Measurements from ENCODE around the gene DMTF1.
"Not testable (repeated sequence)": the region's sequence is repeated elsewhere in the genome, so short reads cannot be mapped to it uniquely, and the experiment has no call there.

DMTF1 gene

GRCh38 chr7:87199241-87199640 is 47.0 kb downstream of the DMTF1 start:
- DNase-seq (ENCODE audit: low spot score), result no peak

GRCh38 chr7:87199700-87200450 is 47.6 kb downstream of the DMTF1 start:
- no peak for DNase-seq (ENCODE audit: low spot score)

GRCh38 chr7:87202208-87202607 is 50.0 kb downstream of the DMTF1 start:
- no peak for DNase-seq (ENCODE audit: low spot score)

GRCh38 chr7:87202705-87203104 is 50.5 kb downstream of the DMTF1 start:
- DNase-seq (ENCODE audit: low spot score), result no peak

GRCh38 chr7:87203929-87204328 is 51.7 kb downstream of the DMTF1 start:
- not testable (repeated sequence) for DNase-seq (ENCODE audit: low spot score)

- DNase-seq (ENCODE audit: low spot score), result no peak
Observed at GRCh38 chr7:87204933-87205332, 52.7 kb downstream of the DMTF1 start.

- DNase-seq (ENCODE audit: low spot score), result not testable (repeated sequence)
Observed at GRCh38 chr7:87205701-87206100, 53.4 kb downstream of the DMTF1 start.

- DNase-seq (ENCODE audit: low spot score), result no peak
Observed at GRCh38 chr7:87206361-87206760, 54.1 kb downstream of the DMTF1 start.

- no peak for DNase-seq (ENCODE audit: low spot score)
Observed at GRCh38 chr7:87209295-87209924, 57.2 kb downstream of the DMTF1 start.

- no peak for DNase-seq (ENCODE audit: low spot score)
Observed at GRCh38 chr7:87210506-87210905, 58.3 kb downstream of the DMTF1 start.

- no peak for DNase-seq (ENCODE audit: low spot score)
Observed at GRCh38 chr7:87212498-87212897, 60.2 kb downstream of the DMTF1 start.

GRCh38 chr7:87213252-87213651 is 61.0 kb downstream of the DMTF1 start:
- no peak for DNase-seq (ENCODE audit: low spot score)

GRCh38 chr7:87213811-87214210 is 61.6 kb downstream of the DMTF1 start:
- DNase-seq (ENCODE audit: low spot score), result no peak

GRCh38 chr7:87215046-87215445 is 62.8 kb downstream of the DMTF1 start:
- no peak for DNase-seq (ENCODE audit: low spot score)

GRCh38 chr7:87216701-87217508 is 64.7 kb downstream of the DMTF1 start:
- DNase-seq (ENCODE audit: low spot score), result no peak

- DNase-seq (ENCODE audit: low spot score), result no peak
Observed at GRCh38 chr7:87217983-87218653, 65.9 kb downstream of the DMTF1 start.

- peak; percentile 74 for DNase-seq (ENCODE audit: low spot score)
Observed at GRCh38 chr7:87218796-87219544, 66.7 kb downstream of the DMTF1 start.

GRCh38 chr7:87219545-87220025 is 67.3 kb downstream of the DMTF1 start, which contains the start of gene TMEM243:
TMEM243 (minus strand) TSS chr7:87219732; CDS start chr7:87219503, 229 bp downstream.
- peak; percentile 87 for DNase-seq (ENCODE audit: low spot score)

GRCh38 chr7:87220026-87220733 is 67.9 kb downstream of the DMTF1 start:
- DNase-seq (ENCODE audit: low spot score), result peak; percentile 85

- DNase-seq (ENCODE audit: low spot score), result no peak
Observed at GRCh38 chr7:87220734-87221215, 68.5 kb downstream of the DMTF1 start.
